Endometrial microvascular endothelial cells (primary cell): ENCODE results near the gene PPL. TPM values are rescaled to one million over a fixed set of nuclear protein-coding genes. Genes with fewer than 3 reads are reported as not detected.
"Not testable (repeated sequence)": the region's sequence is repeated elsewhere in the genome, so short reads cannot be mapped to it uniquely, and the experiment has no call there.

Source experiments
- in situ Hi-C: cut with HindIII; loops from 2 replicates; pipeline ENCODE4 v1.10.0; 2017; ENCODE audit warnings: low sequenced_read_pairs, low pct_unique_long_range_greater_than_20kb; ENCODE audit errors: inconsistent ontology term
- total RNA-seq: library from RNA; depleted of rRNA; stranded (reverse); fragments of >200 nt; gene quantifications from one replicate; pipeline ENCODE4 v1.2.3, GENCODE V29; 2015; ENCODE audit errors: inconsistent ontology term

Gene PPL
- total RNA-seq, 1 donor from 2014 or later: not detected

DNA sequence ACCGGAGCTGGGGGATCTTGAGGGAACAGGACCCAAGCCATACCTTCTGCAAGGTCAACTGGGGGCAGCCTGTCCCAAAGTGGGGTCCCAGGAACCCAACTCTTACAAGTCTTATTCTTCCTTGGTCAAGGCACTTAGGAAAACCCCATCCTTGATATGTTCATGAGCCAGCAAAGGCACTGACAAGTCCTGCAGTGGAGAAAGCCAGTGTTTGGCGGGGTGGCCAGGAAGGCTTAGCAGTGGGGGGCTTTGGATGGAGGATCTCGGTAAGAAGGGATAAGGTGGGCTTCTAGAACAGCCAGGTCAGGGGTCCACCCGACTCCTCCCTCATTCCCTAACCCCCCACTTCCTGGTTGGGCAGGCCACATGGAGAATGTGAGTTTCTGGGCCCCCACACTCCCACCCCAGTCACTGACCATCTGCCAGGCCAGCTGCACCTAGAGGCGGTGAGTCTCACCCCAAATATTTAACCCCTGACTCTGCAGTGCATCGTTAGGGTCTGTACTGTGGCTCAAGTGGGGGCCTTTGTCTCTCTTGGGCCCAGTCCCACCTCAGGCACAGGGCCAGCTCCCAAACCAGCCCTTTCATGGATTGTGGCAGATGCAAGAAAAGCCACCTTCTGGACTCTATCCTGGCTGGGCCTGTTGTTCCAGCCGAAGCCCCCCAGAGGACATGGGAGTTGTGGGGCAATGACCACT is 22.3 kb downstream of the PPL start:
- in situ Hi-C loops: no loop called here

DNA sequence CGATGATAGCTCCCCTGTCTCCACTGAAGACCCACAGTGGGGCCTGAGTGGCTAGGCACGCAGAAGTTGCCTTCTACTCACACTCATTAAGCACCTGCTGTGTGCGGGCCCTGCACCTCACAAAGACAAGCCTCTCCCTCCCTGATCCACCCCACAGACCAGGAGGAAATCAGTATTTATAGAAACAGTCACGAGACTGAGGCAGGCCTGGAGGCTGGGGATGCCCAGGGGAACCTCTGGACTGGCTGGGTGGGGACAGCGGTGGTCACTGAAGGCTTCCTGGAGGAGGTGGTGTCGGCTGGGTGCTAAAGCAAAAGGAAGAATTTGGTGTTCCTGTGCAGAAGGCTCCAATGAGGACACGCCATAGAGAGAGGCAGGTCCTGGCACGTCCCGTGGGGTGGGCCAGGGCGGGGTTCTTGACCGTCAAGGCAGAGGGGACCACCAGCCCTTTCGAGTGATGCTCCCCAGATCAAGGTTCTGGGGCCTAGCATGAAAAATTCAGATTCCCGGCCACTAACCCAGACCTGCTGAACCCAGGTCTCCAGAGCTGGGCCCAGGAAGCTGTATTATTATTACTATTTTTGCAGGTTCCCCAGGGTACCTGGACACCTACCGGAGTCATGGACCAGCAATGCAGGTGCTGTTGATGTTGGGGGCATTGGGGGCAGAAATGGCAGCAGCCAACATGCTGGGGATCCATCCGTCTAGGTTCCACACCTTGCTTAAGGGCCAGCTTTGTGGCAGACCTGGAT is 23.0 kb downstream of the PPL start:
- in situ Hi-C loops: no loop called here

DNA sequence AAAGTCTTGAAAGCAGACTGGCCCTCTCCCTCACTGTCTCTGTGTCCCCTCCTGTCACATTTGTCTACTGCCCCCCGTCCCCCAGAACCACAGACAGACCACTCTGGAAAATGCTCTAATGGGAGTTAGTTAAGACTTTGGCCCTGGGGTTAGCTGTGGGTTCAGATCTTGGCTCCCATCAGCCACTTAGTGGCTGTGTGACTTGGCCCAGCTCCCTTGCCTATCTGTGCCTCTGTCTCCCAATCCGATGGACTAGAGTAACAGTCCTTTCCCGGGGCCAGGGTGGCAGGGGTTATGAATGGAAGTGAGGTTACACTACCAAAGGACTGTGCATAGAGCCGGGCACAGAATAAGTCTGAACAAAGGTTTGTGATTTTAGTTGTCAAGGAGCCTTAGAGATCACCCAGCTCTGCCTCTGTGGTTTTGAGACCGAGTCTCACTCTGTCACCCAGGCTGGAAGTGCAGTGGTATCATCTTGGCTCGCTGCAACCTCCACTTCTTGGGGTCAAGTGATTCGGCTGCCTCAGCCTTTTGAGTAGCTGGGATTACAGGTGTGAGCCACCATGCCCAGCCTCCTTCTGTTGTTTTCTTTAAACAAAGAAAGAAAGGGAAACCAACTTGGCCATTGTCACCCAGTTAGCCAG is 23.7 kb downstream of the PPL start:
- in situ Hi-C loops: no loop called here

DNA sequence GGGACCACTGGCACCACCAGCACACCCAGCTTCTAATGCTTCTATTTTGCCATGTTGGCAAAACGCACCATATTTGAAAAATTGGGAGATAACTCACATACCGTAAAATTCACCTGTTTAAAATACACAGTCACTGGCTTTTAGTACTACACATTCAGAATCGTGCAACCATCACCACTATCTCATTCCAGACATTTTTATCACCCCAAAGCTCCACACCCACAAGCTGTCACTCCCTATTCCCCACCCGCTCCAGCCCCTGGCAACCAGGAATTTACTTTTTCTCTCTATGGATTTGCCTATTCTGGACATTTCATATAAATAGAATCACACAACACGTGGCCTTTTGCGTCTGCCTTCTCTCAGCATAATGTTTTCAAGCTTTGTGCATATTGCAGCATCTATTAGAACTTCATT is 25.0 kb downstream of the PPL start:
- in situ Hi-C loops: no loop called here

DNA sequence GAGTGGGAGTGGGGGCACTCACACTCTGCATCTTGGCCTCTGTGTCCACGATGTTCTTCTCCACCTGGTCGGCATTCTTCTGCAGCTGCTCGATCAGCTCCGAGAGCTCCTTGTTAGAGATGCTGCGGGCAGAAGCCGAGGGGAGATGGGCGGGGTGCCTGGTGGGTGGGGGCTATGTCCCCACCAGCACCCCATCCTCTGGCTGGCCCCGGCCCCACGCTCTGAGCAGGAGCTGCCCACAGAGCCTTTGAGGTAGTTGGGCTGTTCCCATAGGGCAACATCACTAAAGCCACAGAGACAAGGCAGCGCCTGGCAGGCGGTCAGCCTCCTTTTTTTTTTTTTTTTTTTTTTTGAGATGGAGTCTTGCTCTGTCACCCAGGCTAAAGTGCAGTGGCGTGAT is 26.1 kb downstream of the PPL start:
- in situ Hi-C loops: no loop called here

DNA sequence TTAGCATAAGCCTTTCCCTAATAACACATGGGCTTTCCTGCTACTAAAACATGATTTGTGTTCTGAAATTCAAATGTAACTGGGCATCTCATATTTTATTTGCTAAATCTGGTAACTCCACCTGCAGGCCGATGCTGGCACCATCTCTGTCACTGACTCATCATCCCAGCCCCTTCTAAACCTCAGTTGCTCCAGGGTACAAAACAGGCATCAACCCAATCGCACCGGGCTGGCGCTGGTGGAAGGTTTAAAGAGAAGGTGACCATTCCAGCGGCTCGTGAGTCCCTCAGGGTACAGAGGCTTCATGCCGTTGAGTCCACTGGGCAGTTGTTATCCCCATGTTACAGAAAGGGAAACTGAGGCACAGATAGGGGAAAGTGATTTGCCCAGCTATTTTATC is 27.1 kb downstream of the PPL start:
- in situ Hi-C loops: no loop called here

DNA sequence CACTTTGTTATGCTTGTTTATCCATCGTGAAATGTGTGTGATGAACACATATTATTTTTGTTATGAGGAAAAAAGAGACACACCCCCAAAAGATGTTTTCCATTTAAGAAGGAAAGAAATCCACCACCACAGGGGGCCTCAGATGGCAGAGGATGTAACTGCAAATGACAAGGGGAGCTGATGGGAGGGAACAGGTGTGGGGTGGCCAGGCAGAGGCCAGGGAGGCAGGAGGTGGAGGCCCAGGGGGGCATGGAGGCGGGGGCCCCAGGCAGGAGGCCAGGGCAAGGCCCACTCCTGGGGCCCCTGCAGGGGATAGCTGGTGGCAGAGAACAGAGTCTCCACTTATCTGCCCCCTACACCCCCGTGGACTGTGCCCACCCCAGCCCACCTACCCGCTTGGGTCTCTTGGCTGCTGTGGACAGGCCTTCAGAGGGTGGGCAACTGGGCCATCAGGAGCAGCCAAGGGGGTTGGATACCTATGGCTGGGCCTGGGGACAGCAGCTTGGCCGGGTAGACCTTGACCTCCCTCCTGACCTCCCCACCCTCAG is 28.0 kb downstream of the PPL start:
- in situ Hi-C loops: no loop called here

DNA sequence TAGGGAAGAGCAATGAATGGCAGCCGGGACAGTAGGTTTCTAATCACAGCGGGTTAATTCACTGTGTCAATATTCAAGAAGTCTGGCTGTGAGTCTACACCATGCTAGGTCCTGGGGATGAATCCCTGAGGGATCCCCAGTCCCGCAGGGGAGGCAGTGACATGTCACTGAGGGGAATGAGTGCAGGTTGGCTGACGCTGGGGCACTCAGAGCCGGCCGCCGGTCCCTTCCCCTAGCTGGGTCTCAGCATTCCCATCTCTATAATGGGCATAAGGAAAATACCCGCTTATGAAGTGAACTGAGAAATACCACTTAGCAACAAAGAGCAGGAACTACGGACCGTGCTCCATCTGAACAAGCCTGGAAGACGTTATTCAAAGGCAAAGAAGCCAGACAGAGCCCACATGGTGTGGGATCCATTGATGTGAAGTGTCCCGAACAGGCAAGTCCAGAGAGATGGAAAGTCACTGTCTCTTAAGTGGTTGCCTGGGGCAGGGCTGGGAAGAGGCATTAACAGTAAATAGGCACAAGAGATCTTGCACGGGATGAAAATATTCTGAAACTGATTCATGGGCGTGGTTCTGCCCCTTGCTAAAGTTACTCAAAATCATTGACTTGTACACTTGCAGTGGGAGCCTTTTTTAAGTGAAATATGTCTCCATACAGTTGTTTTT is 31.9 kb downstream of the PPL start:
- in situ Hi-C loops: no loop called here

DNA sequence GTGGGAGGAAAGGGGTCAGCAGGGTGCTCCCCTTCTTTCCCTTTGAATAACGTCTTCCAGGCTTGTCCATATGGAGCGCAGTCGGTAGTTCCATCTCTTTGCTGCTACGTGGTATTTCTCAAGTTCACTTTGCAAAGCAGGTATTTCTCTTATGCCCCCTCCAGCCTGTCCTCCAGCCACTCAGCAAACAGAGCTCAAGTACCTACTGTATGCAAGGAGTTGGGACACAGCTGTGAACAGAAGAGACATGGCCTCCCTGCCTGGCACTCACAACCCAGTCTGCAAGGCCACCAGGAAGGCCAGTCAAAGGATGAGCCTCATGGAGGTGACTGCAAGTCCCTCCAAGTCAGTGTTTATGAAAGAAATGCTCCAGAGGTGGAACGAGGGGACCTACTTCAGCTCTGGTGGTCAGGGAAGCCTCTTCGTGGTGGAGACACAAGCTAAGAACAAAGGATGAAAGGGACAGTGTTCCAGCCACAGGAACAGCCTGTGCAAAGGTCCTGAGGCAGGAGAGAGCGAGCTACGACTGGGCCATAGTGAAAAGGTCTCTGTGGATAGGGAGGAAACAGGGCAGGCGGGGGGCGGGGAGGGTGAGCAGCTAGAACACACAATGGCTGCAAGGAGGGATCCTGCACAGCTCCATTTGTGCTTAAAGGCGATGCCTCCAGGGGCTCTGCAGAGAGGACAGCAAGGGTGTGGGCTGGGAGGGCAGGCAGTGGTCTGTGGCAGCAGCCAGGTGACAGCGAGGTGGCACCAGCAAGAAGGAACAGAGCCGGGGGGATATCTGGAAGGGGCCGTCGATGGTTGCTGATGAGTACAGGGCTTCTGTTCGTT is 32.6 kb downstream of the PPL start:
- in situ Hi-C loops: no loop called here

DNA sequence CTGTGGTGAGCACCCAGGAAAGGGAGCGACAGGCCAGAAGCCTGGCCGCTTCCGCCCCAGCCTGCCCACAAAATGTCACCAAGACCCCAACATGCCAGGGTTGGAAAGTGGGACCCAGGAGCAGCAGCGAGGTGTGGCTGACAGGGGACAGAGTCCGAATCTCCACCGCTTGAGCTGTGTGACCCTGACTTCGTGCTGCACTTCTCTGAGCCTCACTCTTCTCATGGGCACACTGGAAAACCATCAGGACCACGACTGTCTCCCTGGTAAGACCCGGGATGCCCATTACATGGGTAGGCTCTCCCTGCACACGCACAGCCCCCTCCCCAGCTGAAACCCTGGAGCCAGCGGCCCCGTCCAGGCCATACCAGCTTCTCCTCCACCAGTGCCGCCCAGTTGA is 34.9 kb downstream of the PPL start:
- in situ Hi-C loops: no loop called here

DNA sequence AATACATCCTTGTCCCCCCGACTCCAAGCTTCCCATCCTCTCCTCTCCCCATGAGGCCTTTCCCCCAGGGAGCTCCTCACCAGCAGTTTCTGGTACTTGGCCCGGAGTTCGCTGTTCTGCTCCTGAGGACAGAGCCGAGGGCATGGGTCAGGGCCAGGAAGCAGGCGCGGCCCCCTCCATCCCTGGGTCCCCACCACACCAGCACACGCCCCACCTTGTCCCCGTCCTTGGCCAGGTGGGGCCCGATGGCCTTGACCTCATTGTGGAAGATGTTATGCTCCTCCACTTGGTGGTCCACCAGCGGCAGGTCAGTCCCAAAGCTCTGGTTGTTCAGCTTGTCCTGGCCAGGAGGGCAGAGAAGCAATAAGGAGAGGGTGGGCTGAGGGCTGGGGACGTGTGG is 36.2 kb downstream of the PPL start:
- in situ Hi-C loops: no loop called here

DNA sequence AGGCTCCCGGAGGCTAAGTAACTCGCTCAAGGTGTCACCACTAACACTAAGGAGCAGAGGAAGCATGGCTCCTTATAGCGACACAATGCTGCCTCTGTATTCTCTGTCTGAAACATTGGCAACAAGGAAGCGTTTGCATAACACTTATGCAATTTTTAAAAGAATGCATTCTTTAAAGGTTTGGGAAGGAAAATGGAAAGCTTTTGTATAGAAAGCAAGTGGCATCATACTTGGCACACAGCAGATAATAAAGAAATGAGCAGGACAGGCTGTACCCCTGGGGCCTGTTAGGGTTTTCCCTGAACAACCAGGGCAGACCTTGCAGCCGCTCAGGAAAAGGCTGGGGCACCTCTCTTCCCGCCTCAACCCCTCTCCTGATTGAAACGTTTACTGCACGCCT is 36.9 kb downstream of the PPL start:
- in situ Hi-C loops: no loop called here

DNA sequence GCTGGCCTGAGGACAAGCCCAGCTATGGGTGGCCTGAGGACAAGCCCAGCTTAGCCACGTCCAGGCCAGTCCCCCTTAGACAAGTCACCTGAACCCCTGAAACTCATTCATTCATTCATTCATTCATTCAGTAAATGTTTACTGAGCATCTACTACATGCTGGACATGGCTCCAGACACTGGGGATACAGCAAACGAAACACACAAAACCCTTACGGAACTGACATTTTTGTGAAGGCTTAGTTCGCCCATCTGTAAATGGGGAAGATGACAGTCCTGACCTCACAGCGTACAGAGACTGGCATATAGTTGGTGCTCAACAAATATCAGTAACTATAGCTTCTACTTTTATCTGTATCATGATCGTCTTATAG is 37.5 kb downstream of the PPL start:
- in situ Hi-C loops: no loop called here

DNA sequence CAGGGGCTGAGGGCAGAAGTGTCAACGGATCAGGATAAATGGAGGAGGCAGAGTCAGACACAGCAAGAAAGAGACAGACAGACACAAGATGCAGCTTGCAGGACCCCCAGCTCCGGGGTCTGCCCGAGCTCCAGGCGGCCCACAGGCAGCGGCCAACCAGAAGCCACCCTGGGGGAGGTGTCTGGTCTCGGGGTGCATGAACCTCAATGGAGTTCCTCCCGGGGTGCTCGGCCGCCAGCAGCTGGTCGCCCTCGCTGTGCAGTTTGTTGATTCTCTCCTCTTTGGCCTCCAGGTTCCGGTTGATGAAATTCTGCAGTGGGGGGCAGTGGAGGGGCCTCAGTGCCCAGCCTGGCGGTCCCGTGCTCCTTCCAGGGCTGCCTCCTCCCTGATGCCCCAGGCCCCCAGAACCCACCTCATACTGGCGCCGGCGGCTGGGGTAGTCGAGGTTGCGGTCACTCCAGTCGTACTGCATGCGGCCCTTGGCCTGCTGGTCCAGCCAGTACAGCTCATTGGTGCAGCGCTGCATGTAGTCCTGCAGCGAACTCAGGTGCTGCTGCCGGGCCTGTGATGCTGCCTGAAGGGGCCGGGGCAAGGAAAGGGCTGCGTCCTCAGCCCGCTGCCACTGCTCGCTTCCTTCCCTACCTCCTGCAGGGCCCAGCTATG is 38.0 kb downstream of the PPL start:
- in situ Hi-C loops: no loop called here

DNA sequence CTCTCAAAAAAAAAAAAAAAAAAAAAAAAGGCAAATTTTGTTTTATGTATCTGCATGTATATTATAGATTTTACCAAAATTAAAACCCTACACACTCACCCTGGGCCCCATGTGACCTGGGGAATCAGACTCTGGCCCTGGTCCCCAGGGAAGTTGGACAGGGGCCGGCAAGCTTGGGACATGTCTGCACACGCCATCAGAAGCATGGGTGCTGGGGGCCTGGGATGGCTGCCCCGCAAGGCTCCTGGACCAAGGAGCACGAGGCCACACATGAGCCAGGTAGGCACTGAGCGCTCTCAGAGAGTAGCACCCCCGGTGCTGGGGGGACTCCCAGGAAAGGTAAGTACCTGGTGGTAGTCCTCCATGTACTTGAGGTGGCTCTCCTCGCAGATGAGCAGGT is 39.6 kb downstream of the PPL start:
- in situ Hi-C loops: no loop called here

DNA sequence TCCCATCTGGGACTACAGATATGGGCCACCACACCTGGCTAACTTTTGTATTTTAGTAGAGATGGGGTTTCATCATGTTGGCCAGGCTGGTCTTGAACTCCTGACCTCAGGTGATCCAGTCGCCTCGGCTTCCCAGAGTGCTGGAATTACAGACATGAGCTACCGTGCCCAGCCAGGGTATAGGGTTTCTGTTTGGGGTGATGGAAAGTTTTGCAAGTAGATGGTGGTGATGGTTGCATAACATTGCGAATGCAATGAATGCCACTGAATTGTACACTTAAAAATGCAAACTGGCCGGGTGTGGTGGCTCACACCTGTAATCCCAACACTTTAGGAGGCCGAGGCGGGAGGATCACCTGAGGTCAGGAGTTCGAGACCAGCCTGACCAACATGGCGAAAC is 40.2 kb downstream of the PPL start:
- in situ Hi-C loops: not testable (repeated sequence)

DNA sequence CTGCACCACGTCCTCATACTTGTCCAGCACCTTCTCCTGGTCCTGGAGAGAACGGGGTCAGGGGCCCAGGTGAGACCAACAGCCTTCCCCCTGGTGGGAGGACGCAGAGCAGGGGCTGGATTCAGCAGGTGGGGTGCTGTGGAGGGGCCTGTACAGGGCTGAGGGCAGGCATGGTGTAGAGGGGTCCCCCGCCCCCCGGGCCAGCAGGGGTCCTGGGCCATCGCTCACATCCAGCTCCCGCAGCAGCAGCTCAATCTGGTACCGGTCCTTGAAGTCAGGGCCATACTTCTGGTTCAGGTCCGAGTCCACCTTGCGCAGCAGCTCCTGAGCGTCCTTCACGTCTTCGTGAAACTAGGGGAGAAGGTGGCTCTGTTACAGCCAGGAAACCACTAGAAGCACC is 41.6 kb downstream of the PPL start:
- in situ Hi-C loops: no loop called here
